Activated effector memory CD4-positive, alpha-beta T cell treated with Interleukin-2 at 50 U/mL for 16 hours (primary cell): Measurements from ENCODE around the gene ZFP1.
"Not testable (repeated sequence)": the region's sequence is repeated elsewhere in the genome, so short reads cannot be mapped to it uniquely, and the experiment has no call there.

Experiments used
- DNase-seq: peaks from one replicate; pipeline ENCODE4 v3.0.0-alpha.2; 2020

Gene ZFP1

GRCh38 chr16:75205438-75205837 lies 57.1 kb downstream of the ZFP1 start:
- DNase-seq, result not testable (repeated sequence)

DNA sequence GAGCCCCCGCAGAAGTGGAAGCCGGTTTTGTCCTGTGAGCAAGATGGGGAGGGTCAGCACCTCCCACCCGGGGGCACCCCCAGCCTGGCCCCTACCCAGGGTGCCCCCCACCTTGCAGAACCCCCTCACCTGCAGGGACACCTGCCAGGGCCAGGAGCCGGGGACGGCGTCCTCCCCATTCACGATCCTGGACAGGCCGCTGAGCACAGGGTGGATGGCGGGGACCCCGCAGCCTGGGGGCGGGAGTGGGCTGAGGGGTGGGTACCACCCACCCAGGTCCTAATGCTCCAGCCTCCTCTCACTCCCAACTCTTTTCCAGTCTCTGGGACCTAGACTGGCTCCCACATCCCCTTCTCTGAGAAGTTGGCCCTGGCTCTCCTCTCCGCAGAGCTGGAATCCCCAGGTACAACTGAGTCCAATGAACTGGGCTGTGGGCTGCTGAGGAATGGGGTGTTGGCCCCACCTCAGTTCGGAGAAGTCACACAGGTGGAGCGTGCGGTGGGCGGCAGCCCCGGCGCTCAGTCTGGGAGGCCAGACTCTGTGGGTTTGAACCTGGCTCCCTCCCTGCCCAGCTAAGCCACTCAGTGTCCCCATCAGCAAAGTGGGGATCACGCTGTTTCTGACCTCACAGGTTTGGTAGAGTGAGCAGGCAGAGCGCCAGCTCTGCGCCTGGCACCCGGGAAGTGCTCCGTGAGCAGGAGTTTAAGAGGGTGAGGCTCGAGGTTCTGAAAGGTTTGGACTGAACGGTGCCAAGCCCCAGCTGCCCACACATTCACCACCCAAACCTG lies 57.8 kb downstream of the ZFP1 start:
- DNase-seq, result not testable (repeated sequence)

- no peak for DNase-seq
These were observed 58.6 kb downstream of the ZFP1 start, which contains the start of gene CTRB2 for GRCh38 chr16:75206749-75207451. Gene CTRB2, minus strand, starts transcription at chr16:75207161. Its CDS starts 20 bp downstream, at chr16:75207141.

- no peak for DNase-seq
These were observed 59.5 kb downstream of the ZFP1 start for GRCh38 chr16:75207831-75208230.

- DNase-seq, result no peak
These were observed 60.0 kb downstream of the ZFP1 start for GRCh38 chr16:75208242-75208825.

GRCh38 chr16:75208861-75209505 lies 60.7 kb downstream of the ZFP1 start:
- DNase-seq, result no peak

DNA sequence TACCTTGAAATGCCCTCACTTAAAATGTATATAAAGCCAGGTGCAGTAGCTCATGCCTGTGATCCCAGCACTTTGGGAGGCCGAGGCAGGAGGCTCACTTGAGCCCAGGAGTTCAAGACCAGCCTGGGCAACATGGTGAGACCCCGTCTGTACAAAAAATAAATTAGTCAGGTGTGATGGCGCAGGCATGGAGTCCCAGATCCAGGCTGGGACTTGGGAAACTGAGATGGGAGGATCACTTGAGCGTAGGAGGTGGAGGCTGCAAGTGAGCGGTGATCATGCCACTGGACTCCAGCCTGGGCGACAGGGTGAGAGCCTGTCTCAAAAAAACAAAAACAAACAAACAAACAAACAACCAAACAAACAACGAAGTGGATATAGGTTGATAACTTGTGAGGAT lies 61.2 kb downstream of the ZFP1 start:
- DNase-seq, result not testable (repeated sequence)

GRCh38 chr16:75209944-75210343 lies 61.6 kb downstream of the ZFP1 start:
- DNase-seq, result no peak

GRCh38 chr16:75211286-75211685 lies 63.0 kb downstream of the ZFP1 start:
- DNase-seq, result not testable (repeated sequence)

DNA sequence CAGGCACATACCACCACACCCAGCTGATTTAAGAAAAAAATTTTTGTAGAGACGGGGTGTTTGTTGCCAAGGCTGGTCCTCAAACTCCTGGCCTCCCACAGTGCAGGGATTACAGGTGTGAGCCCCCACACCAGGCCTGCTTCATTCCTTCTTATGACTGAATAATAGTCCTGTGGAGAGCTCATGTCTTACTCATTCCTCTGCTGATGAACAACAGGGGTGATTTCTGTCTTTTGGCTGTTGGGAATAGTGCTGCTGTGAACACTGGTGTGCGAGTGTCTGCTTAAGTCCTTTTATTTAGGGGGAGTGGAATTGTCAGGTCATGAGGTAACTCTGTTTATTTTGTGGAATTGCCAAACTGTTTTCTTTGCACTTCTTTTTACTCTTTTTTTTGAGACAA lies 67.8 kb downstream of the ZFP1 start:
- no peak for DNase-seq

GRCh38 chr16:75216576-75216975 lies 68.3 kb downstream of the ZFP1 start:
- no peak for DNase-seq

GRCh38 chr16:75217389-75217851 lies 69.1 kb downstream of the ZFP1 start:
- DNase-seq, result no peak

DNA sequence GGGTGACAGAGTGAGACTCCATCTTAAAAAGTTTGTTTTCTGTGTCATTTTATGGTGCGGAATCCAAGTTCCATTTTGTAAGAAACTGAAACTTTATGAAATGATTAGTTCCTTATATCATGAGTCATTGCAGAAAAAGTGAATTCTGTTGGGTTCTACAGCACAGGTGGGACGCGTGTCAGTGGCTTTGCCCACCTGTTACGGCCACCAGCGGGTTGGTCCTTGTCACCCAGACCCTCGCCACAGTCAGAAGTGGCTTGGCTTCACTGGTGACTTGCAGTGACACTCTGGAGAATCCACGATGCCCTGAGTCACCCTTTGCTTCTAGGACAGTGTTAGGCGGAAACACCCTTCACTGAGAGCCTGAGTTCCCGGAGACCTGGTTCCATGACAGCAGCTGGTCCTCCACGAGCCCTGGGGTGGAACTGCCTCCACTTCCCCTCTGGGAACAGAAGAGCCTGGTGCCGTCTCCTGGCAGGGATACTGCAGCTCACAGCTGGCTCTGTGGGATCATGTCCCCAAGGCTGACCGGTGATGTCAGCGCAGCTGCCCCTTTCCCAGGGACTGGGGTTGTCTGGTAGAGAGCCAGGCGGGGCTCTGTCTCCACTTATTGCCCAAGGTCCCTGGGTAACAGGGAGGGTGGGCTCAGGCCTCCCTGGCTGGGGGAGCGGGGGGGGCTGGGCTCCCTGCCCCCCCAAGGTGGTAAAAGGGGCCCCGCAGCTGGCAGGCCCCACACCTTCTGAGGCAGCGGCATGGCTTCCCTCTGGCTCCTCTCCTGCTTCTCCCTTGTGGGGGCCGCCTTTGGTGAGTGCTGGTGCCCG lies 70.1 kb downstream of the ZFP1 start, which contains the start of gene CTRB1:
Gene CTRB1 (plus strand): TSS at position 733 of the 821 bp plus-strand sequence. CDS start 20 bp downstream, at position 753.
- no peak for DNase-seq

GRCh38 chr16:75219088-75219487 lies 70.8 kb downstream of the ZFP1 start:
- DNase-seq, result no peak

DNA sequence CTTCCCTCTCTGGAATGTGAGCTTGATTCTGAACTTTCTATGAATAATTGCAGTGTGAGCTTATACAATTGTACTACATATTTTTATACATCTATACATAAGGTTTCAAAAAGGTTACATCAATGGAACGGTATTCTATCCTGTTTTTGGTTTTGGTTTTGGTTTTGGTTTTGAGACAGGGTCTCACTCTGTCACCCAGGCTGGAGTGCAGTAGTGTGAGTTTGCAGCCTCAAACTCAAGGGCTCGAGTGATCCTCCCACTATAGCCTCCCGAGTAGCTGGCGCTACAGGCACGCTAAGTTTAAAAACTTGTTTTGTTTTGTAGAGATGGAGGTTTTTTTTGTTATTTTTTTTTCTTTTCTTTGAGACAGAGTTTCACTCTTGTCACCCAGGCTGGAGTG lies 71.5 kb downstream of the ZFP1 start:
- DNase-seq, result no peak
